Fibroblast of skin of abdomen (primary cell): ENCODE data around the gene TRAPPC4. TPM values are rescaled to one million over a fixed set of nuclear protein-coding genes. Genes with fewer than 3 reads are reported as not detected.
"Not testable (repeated sequence)": the region's sequence is repeated elsewhere in the genome, so short reads cannot be mapped to it uniquely, and the experiment has no call there.

Experiments
- DNase-seq: peaks from one replicate; pipeline ENCODE4 v3.0.0-alpha.2; 2013
- polyA plus RNA-seq, 2 experiments: library from polyadenylated mRNA; unstranded; fragments of 120-200 nt; gene quantifications; one replicate each; pipeline ENCODE4 v1.2.1, GENCODE V29; 2013; ENCODE audit not compliant: insufficient read length in 2 of 2

TRAPPC4 gene, protein sequence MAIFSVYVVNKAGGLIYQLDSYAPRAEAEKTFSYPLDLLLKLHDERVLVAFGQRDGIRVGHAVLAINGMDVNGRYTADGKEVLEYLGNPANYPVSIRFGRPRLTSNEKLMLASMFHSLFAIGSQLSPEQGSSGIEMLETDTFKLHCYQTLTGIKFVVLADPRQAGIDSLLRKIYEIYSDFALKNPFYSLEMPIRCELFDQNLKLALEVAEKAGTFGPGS
- 66.8 TPM for polyA plus RNA-seq (2013, experiment 1 of 2; ENCODE audit: insufficient read length)
- 65.6 TPM for polyA plus RNA-seq (2013, experiment 2 of 2; ENCODE audit: insufficient read length)

DNA sequence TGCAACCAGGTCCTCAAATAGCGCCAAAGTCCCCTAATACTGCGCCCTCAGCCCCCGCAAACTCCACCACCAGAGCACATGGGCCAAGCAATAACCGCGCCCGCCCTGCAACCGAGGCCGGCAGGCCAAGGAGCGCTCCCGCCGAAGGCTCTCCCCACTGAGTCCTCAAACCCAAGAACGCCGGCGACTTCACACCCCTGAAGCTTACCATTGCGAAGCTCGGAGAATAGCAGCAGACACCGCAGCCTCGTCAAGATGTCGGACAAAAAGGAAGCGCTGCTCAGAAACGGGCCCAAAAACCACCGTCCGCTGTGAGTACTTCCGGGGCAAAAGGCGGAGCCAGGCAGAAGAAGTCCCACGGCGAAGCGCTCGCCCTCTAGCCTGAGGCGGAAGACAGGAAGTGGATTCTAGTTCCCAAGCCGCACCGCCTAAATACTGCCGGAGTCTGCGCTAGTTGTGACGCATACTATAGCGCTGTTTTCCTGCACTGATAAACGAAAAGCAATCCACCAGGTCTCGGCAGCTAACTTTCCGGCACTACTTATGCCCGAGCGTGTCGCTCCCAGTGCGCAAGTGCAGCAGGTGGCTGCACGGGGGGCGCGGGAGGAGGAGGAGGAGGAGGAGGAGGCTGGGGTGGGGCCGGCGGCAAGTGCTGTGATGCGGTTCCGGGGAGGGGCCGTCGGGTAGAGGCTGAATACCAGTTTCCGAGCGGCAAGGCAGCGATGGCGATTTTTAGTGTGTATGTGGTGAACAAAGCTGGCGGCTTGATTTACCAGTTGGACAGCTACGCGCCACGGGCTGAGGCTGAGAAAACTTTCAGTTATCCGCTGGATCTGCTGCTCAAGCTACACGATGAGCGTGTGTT, at the start of gene TRAPPC4, which contains the start of gene RPS25:
Gene TRAPPC4, plus strand, starts transcription at position 693 of the 865 bp plus-strand sequence. Its CDS starts 30 bp downstream, at position 723.
Gene RPS25, minus strand, starts transcription at position 270 of the 865 bp plus-strand sequence. Its CDS starts 59 bp downstream, at position 211.
- DNase-seq: peak; percentile 96

DNA sequence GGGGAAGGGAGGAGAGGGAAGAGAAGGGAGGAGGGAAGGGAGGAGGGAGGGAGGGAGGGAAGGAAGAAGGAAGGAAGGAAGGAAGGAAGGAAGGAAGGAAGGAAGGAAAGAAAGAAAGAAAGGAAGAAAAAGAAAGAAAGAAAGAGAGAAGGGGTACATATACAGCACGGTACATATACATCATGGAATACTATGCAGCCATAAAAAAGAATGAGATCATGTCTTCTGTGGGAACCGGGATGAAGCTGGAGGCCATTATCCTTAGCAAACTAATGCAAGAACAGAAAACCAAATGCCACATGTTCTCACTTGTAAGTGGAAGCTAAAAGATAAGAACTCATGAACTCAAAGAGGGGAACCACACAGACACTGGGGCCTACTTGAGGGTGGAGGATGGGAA, 49.1 kb upstream of the TRAPPC4 start:
- not testable (repeated sequence) for DNase-seq

DNA sequence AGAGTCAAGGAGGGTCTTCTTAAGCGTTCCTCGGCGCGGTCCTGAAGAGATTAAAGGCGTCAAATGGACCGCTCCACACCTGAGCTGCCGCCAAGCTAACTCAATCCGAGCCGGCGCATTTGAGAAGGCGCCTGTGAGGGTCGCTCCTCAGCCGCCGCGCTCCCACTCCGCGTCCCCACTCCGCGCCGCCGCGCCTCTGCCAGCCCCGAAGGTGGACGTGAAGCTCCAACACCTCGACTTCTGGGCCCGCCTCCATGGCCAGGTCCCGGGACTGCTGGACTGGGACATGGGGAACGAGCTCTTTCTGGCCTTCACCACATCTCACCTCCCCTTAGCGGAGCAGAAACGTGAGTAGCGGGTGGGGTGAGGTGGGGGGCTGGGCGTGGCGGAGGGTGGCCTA, 46.9 kb upstream of the TRAPPC4 start, which contains the start of gene FOXR1:
Gene FOXR1, plus strand, starts transcription at position 116 of the 400 bp plus-strand sequence. Its CDS starts 171 bp downstream, at position 287.
- no peak for DNase-seq

DNA sequence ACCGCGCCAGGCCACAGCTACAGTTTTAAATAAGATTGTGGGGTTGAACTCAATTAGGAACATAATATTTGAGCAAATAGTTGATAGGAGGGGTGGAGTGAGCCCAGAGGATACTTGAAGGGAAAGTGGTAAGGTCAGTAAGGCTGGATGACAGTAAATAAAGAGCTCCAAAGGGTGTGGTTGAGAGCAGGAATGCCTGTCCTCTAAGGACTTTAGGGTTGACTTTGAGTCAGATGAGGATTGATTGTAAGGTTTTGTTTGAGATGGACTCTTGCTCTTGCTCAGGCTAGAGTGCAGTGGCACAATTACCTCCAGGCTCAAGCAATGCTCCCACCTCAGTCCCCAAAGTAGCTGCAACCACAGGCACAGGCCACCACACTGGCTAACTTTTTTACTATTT, 44.6 kb upstream of the TRAPPC4 start:
- DNase-seq: no peak

DNA sequence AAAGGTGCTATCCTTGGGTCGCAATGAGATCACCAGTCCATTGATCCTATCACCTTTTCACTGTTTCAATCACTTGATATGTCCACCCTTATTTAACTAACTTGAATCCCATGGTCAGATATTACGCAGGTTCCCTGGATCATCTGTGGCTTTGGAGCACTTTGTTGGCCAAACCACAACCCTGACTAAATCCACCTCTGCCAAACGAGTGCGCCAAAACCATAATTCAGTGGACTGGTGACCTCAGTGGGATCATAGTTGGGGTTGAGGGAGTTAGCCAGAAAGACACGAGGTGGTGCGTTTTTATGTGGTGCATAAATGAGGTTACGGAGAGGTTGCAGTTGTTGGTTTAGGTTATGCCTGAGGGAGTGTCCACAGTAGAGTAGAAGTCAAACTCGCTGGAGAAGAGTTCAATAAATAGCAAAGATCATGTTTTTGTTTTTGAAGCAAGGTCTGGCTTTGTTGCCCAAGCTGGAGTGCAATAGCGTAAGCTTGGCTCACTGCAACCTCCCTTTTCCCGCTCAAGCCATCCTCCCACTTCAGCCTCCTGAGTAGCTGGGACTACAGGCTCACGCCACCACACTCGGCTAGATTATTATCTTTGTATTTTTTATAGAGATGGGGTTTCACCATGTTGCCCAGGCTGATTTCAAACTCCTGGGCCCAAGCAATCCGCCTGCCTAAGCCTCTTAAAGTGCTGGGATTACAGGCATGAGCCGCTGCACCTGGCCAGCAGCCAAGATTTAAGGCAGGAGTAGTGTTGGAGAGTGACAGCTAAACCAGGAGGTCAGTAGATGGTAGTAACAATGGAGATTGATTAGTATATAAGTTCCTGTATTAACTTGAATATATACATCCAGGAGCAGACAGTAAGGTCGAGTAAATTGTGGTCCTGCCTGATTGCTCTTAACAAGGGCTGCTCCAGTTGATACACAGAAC, 42.5 kb upstream of the TRAPPC4 start:
- no peak for DNase-seq

DNA sequence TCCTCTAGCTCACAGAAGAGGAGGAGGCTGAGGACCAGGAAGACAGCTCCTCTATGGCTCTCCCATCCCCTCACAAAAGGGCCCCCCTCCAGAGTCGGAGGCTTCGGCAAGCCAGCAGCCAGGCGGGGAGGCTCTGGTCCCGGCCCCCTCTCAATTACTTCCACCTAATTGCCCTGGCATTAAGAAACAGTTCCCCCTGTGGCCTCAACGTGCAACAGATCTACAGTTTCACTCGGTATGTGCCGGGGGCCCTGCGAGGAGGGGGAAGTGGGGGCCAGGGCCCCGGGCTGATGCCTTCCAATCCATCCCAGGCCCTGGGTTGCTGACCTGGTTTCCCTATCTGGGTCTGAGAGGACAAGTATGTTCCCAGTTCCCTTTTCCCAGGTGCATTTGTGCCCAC, 39.1 kb upstream of the TRAPPC4 start:
- no peak for DNase-seq

DNA sequence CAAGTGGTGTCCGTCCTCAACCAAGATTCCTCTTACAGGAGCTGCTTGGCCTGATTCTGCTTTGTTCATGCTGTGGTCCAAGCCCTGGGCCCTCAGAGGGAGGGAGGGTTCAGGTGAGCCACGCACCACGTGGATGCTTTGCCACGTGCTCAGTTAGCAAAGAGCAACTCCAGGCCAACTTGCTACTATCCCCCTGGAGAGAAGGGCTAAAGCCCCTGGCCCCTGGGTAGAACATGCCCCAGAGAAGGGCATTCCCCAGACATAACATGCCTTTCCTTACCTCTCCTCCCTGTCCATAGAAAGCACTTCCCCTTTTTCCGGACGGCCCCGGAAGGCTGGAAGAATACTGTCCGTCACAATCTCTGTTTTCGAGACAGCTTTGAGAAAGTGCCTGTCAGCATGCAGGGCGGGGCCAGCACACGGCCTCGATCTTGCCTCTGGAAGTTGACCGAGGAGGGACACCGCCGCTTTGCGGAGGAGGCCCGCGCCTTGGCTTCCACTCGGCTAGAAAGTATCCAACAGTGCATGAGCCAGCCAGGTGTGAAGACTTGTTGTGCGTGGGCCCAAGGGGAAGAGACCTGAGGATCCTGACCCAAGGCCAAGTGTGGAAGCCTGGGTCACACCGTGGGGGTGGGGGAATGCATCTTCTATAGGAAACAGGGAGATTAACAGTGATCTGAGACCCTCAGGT, 38.2 kb upstream of the TRAPPC4 start:
- DNase-seq: no peak

DNA sequence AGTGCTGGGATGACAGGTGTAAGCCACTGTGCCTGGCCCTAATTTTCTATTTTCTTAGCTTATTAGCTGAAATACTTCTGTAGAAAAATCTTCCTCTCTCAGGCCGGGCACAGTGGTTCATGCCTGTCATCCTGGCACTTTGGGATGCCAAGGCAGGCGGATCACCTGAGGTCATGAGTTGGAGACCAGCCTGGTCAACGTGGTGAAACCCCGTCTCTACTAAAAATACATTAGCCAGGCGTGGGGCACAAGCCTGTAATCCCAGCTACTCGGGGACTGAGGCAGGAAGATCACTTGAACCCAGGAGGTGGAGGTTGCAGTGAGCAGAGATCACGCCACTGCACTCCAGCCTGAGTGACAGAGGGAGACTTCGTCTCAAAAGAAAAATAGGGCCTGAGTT, 34.2 kb upstream of the TRAPPC4 start:
- DNase-seq: not testable (repeated sequence)

DNA sequence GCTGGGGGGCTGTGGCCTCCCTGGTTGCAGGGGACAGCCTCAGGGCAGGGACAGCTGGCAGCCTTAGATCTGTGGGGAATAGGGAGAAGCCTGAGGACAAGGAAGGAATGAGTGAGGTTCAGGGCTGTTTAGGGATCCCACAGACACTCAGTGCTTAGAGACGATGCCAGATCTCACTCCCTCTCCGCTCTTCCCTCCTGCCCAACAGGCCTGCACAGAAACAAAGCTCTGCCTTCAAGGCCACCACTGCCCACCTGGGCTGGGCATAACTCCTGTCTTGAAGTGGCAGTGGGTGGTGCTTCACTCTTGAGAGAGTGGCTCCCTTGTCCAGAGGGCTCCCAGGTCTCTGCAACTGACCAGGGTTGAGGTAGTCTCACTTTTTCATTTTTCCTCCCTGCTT, 33.7 kb upstream of the TRAPPC4 start:
- no peak for DNase-seq

DNA sequence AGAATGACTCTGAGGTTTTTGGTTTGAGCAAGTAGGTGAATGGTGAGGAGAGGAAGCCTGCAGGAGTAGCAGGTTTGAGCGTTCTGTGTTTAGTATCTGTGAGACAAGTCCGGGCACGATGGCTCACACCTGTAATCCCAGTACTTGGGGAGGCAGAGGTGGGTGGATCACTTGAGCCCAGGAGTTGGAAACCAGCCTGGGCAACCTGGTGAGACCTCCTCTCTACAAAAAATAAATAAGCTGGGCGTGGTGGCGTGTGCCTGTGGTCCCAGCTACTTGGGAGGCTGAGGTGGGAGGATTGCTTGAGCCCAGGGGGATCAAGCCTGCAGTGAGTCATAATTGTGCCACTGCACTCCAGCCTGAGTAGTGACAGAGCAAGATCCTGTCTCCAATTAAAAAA, 30.3 kb upstream of the TRAPPC4 start:
- DNase-seq: no peak

DNA sequence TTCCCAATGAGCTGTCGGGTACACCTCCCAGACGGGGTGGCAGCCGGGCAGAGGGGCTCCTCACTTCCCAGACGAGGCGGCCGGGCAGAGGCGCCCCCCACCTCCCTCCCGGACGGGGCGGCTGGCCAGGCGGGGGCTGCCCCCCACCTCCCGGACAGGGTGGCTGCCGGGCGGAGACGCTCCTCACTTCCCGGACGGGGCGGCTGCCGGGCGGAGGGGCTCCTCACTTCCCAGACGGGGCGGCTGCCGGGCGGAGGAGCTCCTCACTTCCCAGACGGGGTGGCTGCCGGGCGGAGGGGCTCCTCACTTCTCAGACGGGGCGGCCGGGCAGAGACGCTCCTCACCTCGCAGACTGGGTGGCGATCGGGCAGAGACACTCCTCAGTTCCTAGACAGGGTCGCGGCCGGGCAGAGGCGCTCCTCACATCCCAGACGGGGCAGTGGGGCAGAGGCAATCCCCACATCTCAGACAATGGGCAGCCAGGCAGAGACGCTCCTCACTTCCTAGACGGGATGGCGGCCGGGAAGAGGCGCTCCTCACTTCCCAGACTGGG, 27.0 kb upstream of the TRAPPC4 start:
- DNase-seq: not testable (repeated sequence)

DNA sequence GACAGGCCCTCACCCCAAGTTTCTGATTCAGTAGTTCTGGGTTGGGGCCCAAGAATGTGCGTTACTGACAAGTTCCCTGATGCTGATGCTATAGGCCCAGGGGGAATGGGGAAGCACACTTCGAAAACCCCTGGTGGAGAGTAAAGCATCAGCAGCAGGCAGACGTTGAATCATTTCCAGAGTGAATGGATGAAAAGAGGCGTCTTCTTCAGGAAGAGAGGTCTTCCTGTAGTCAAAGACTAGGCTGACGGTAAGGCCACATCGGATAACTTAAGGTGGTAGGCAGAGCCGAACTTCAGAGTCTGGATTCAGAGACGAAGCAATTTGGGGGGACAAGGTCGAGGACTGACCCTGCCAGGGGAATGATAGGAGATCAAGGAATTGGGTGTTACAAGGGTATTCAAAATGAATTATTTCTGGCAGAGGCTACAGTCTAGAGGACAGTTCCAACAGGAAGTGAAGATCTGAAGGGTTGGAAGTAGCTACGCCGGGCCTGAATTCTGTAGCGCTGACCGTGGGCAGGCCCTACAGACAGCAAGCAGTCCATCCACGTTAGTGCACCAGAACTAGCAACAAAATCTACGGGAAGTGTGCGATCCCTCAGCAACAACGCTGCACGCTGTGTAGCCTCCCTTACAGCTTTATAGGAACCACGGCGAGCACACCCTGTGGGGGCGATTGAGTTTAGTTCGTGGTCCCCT, 21.5 kb upstream of the TRAPPC4 start:
- DNase-seq: peak; percentile 39

DNA sequence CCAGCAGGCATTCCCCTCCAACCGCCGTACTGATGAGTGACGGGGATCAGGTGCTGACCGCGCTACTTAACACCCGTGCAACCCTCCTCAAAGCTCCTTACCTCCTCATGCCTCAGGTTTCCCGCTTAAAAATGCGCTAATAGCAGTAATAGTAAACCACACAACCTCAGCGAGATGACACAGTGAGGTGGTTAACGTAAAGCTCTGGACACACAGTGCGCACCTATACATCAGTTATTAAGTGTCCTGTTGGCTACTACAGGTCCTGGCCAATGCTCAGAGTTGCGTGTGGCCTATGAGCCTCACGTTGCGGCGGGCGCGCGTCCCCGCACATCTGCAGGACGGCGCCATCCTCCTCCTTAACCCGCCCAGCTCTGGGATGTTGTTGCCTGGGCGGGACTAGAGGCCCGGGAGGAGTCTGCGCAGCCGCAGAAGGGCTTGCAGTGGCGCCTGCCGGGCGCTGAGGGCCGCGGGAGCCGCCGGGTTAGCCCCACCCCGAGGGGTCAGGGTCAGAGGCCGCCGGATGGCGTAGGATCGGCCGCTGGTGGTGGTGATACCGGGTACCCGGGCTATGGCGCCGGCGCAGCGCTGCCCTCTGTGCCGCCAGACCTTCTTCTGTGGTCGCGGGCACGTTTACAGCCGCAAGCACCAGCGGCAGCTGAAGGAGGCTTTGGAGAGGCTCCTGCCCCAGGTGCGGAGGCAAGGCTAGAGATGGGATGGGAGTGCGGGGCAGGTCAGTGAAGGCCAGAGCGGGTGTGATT, 20.8 kb upstream of the TRAPPC4 start, which contains the start of gene CENATAC:
Gene CENATAC, plus strand, starts transcription at position 512 of the 761 bp plus-strand sequence. Its CDS starts 60 bp downstream, at position 572.
- peak; percentile 83 for DNase-seq

DNA sequence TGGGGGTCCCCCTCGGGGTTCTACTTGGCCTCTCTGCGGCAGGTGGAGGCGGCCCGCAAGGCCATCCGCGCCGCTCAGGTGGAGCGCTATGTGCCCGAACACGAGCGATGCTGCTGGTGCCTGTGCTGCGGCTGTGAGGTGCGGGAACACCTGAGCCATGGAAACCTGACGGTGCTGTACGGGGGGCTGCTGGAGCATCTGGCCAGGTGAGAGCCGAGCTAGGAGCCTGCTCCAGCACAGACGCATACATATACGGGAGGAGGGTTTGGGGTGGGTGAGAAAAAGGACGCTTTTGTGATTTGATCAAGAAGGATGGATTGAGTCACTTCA, 20.2 kb upstream of the TRAPPC4 start:
- no peak for DNase-seq

DNA sequence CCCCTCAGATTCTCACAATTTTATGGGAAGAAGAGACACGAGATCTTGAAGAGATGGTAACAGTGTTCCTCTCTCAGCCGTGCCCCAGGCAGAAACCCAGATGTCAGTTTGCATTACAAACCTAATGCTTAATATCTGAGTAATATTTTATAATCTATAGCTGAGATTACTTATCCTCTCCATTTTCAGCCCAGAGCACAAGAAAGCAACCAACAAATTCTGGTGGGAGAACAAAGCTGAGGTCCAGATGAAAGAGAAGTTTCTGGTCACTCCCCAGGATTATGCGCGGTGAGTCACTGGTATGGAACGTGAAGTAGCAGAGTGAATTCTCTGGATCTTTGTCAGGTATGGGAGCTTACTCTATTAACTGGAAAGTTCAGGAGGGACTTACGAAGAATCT, 19.7 kb upstream of the TRAPPC4 start:
- DNase-seq: peak; percentile 62

DNA sequence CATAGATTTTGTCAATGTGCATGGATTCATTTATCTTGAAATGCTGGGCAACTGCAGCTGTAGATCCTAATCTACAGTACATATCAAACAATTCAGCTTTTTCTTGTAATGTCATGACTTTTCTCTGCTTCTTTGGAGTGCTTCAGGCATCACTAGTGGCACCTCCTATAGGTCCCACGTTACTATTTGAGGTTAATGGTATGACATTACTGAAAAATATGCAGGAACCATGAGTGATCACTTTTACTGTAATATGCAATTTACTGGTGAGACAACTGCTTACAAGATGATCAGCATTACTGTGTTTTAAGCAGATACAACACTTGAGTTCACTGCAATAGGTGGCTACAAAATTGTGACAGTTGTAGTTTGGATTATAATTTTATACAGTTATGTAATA, 17.7 kb upstream of the TRAPPC4 start:
- DNase-seq: peak; percentile 62

DNA sequence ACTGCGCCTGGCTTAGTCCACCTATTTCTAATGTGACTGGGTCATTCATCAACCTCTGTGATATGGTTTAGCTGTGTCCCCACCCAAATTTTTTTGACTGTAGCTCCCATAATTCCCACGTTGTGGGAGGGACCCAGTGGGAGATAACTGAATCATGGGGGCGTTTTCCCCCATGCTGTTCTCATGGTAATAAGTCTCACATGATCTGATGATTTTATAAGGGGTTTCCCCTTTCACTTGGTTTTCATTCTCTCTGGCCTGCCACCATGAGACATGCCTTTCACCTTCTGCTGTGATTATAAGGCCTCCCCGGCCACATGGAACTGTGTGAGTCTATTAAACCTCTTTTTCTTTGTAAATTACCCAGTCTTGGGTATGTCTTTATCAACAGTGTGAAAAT, 11.9 kb upstream of the TRAPPC4 start:
- no peak for DNase-seq

DNA sequence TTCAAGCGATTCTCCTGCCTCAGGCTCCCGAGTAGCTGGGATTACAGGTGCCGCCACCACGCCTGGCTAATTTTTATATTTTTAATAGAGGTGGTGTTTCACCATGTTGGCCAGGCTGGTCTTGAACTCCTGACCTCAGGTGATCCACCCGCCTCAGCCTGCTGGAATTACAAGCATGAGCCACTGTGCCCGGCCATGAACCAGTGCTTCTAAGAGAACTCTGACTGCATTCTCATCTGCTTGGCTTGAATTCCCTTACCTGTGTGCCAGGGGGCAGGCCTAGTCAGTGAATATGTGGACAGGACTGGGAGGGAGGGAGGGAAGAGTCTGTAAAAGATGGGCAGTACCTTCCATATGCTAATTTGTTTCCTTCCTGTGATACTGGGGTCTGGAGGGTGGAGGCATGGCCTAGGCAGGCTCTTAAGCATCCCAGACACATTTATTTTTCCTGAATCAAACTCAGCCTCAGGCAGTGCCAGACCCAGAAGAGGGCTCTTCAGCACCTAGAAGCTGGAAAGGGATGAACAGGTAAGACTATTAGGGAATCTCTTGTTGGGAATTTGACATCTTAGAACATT, 7.0 kb upstream of the TRAPPC4 start:
- no peak for DNase-seq

DNA sequence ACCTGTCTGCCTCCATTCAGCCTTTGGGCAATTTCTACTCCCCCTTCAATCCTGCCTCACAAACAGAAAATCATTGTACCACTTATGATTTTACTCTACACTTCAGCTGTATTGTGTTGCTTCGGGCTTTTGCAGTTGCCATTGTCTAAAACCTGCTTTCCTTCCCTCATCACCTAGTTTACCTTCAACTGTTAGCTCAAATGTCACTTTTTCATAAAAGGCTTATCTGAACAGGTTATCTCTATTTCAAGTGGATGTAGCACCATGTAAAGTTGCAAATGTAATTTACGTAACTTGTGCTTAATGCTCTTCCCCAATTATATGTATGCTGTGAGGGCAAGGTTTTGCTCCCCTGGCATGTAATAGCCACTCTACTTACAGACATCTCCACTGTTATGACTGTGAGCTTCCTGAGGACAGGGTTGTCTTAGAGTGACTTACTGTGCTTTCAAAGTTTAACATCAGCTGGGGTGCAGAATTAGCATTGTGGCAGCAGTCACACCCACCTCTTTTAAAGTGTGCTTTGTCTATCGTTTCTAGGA, 5.9 kb upstream of the TRAPPC4 start:
- DNase-seq: no peak
